KOPT-K1 (cell line): ENCODE results near the gene GJA3.

Experiments
- H3K27ac ChIP-seq: fragments of 200-600 bp; sonication (generic); 2 replicates; pipeline ENCODE4 v1.5.1; 2016; ENCODE audit warnings: antibody characterized with exemption, mild to moderate bottlenecking, low read depth, low read length; ENCODE audit not compliant: poor library complexity, severe bottlenecking
- H3K36me3 ChIP-seq: fragments of 200-600 bp; sonication (generic); 2 replicates; pipeline ENCODE4 v1.5.1; 2017; ENCODE audit warnings: antibody characterized with exemption, mild to moderate bottlenecking, low read length, moderate library complexity; ENCODE audit not compliant: insufficient read depth
- H3K9me3 ChIP-seq: fragments of 200-600 bp; sonication (generic); 2 replicates; pipeline ENCODE4 v1.5.1; 2017; ENCODE audit warnings: antibody characterized with exemption, low read length, mild to moderate bottlenecking; ENCODE audit not compliant: insufficient read depth, poor library complexity, severe bottlenecking

GJA3 gene

GRCh38 chr13:20190481-20191310 is 29.8 kb upstream of the GJA3 start:
- no peak overlapping the region for H3K27ac ChIP-seq
- no peaks in the 10 kb centered on the region for H3K9me3 ChIP-seq

GRCh38 chr13:20190076-20190475 is 29.2 kb upstream of the GJA3 start:
- Histone ChIP-seq H3K36me3 (no peaks in the 10 kb centered on the region), H3K9me3 (no peaks in the 10 kb centered on the region), H3K27ac (no peak overlapping the region)

More at GRCh38 chr13:20190481-20191310, 29.8 kb upstream of the GJA3 start:
- no peaks in the 10 kb centered on the region for H3K36me3 ChIP-seq

GRCh38 chr13:20188667-20189553 is 28.1 kb upstream of the GJA3 start:
- H3K27ac ChIP-seq: no peak overlapping the region
- no peaks in the 10 kb centered on the region for H3K36me3 ChIP-seq

GRCh38 chr13:20186771-20187170 is 25.9 kb upstream of the GJA3 start:
- no peak overlapping the region for H3K27ac ChIP-seq
- no peaks in the 10 kb centered on the region for H3K9me3 ChIP-seq
- H3K36me3 ChIP-seq: no peaks in the 10 kb centered on the region

More at GRCh38 chr13:20188667-20189553, 28.1 kb upstream of the GJA3 start:
- H3K9me3 ChIP-seq: no peaks in the 10 kb centered on the region

GRCh38 chr13:20185366-20186056 is 24.7 kb upstream of the GJA3 start:
- H3K27ac ChIP-seq: no peak overlapping the region
- no peaks in the 10 kb centered on the region for H3K9me3 ChIP-seq
- H3K36me3 ChIP-seq: no peaks in the 10 kb centered on the region

GRCh38 chr13:20182231-20182846 is 21.5 kb upstream of the GJA3 start:
- no peaks in the 10 kb centered on the region for H3K9me3 ChIP-seq
- H3K36me3 ChIP-seq: no peaks in the 10 kb centered on the region
- no peak overlapping the region for H3K27ac ChIP-seq

- no peaks in the 10 kb centered on the region for H3K9me3 ChIP-seq
- H3K27ac ChIP-seq: no peak overlapping the region
- no peaks in the 10 kb centered on the region for H3K36me3 ChIP-seq
Observed at GRCh38 chr13:20181188-20181587, 20.3 kb upstream of the GJA3 start.

- Histone ChIP-seq H3K36me3 (no peaks in the 10 kb centered on the region), H3K27ac (no peak overlapping the region), H3K9me3 (no peaks in the 10 kb centered on the region)
Observed at GRCh38 chr13:20178156-20178555, 17.3 kb upstream of the GJA3 start.

GRCh38 chr13:20177049-20177831 is 16.4 kb upstream of the GJA3 start:
- Histone ChIP-seq H3K36me3 (no peaks in the 10 kb centered on the region), H3K27ac (no peak overlapping the region), H3K9me3 (no peaks in the 10 kb centered on the region)

- H3K36me3 ChIP-seq: no peaks in the 10 kb centered on the region
- no peak overlapping the region for H3K27ac ChIP-seq
- no peaks in the 10 kb centered on the region for H3K9me3 ChIP-seq
Observed at GRCh38 chr13:20175907-20176652, 15.2 kb upstream of the GJA3 start.

- Histone ChIP-seq H3K27ac (no peak overlapping the region), H3K9me3 (no peaks in the 10 kb centered on the region), H3K36me3 (no peaks in the 10 kb centered on the region)
Observed at GRCh38 chr13:20175406-20175794, 14.5 kb upstream of the GJA3 start.

GRCh38 chr13:20174656-20175405 is 14.0 kb upstream of the GJA3 start:
- H3K9me3 ChIP-seq: no peaks in the 10 kb centered on the region
- H3K27ac ChIP-seq: no peak overlapping the region

GRCh38 chr13:20173116-20173746 is 12.4 kb upstream of the GJA3 start:
- H3K36me3 ChIP-seq: no peaks in the 10 kb centered on the region
- H3K27ac ChIP-seq: no peak overlapping the region
- no peaks in the 10 kb centered on the region for H3K9me3 ChIP-seq

More at GRCh38 chr13:20174656-20175405, 14.0 kb upstream of the GJA3 start:
- no peaks in the 10 kb centered on the region for H3K36me3 ChIP-seq
